Adrenal gland (tissue), 12 donors: ENCODE data around the gene ATAD1. TPM values are rescaled to one million over a fixed set of nuclear protein-coding genes. Genes with fewer than 3 reads are reported as not detected.
"Not testable (repeated sequence)": the region's sequence is repeated elsewhere in the genome, so short reads cannot be mapped to it uniquely, and the experiment has no call there.

Experiments
- DNase-seq, 7 donors: peaks; one replicate each; pipeline ENCODE4 v3.0.0-alpha.2; 2019 to 2020
- H3K27ac ChIP-seq, 5 donors: fragments of 200-600 bp; sonication (generic) in 4 of 5; 1 replicate in 3 of 5; 2 replicates in 2 of 5; pipeline versions ENCODE4 v1.5.1 to v1.8.0; 2016 to 2020; ENCODE audit warnings: mild to moderate bottlenecking in 1 of 5
- H3K27me3 ChIP-seq: fragments of 200-600 bp; 2 replicates; pipeline ENCODE4 v1.8.0; 2021
- H3K36me3 ChIP-seq, 2 donors: fragments of 200-600 bp; replicated peaks in 1 of 2; 1 replicate in 1 of 2; 2 replicates in 1 of 2; pipeline versions ENCODE4 v1.5.1 to v1.8.0; 2018 to 2022
- H3K4me1 ChIP-seq, 2 donors: fragments of 200-600 bp; replicated peaks in 1 of 2; 1 replicate in 1 of 2; 2 replicates in 1 of 2; pipeline versions ENCODE4 v1.5.1 to v1.8.0; 2018 to 2021
- H3K4me3 ChIP-seq, 4 donors: fragments of 200-600 bp; sonication (generic) in 3 of 4; one replicate each; pipeline ENCODE4 v1.5.1; 2016 to 2018
- H3K9me3 ChIP-seq, 3 donors: fragments of 200-600 bp; sonication (generic) in 1 of 3; replicated peaks in 1 of 3; 1 replicate in 2 of 3; 2 replicates in 1 of 3; pipeline versions ENCODE4 v1.5.1 to v1.8.0; 2016 to 2021
- CTCF ChIP-seq, 6 experiments: fragments of 450-650 bp in 4 of 6; fragments of 200-600 bp in 2 of 6; sonication (generic) in 1 of 6; IDR thresholded peaks; 1 replicate in 5 of 6; 2 replicates in 1 of 6; pipeline versions ENCODE4 v1.5.1 to v1.8.0; 2016 to 2021; ENCODE audit warnings: antibody characterized with exemption in 6 of 6, mild to moderate bottlenecking in 2 of 6, moderate library complexity in 1 of 6
- POLR2A ChIP-seq, 2 donors: fragments of 450-650 bp; IDR thresholded peaks; one replicate each; pipeline ENCODE4 v1.6.1; 2017; ENCODE audit warnings: antibody characterized with exemption in 2 of 2, mild to moderate bottlenecking in 2 of 2, moderate library complexity in 1 of 2
- WGBS, 4 donors: extraction: QIAGEN DNeasy Blood & Tissue Kit in 2 of 4; methylation state at CpG; one replicate each; pipeline versions ENCODE4 v1.1.5 to v1.1.7; 2013 to 2017; 5-methylcytosine and 5-hydroxymethylcytosine counted together
- intact Hi-C, 2 donors: fragments of 100-400 bp; cut with DNase I; formaldehyde crosslinking; loops; one replicate each; pipeline versions ENCODE4 v1.14.1 to v1.15.0; 2022 to 2023
- polyA plus RNA-seq, 3 donors: library from polyadenylated mRNA; stranded (reverse); fragments of 200-250 nt in 2 of 3; fragments of 350-450 nt in 1 of 3; fragmentation: Illumina TruSeq in 1 of 3; extraction: RNeasy Lipid Tissue Mini Kit (QIAGEN cat#74804) in 1 of 3; gene quantifications; one replicate each; pipeline ENCODE4 v1.2.3, GENCODE V29; 2013 to 2014
- total RNA-seq, 9 donors: library from RNA; depleted of rRNA in 4 of 9; stranded (reverse); fragments of >200 nt in 4 of 9; fragments of 120-200 nt in 1 of 9; fragmentation: NEBNext Ultra II Directional in 1 of 9; extraction: Animal tissue kit (Norgen Biotek cat#: 25700) in 1 of 9; gene quantifications; one replicate each; pipeline versions ENCODE4 v1.1.0 to v1.2.4, GENCODE V29; 2013 to 2023
- donor health status: healthy with polysubstance abuse.
- donor health status: Bipolar disorder and iron deficiency.
- donor health status: DM: yes; HTN: yes; CAD: no.
- donor health status: DM: no; HTN: no; CAD: no.
- donor health status: DM: no; HTN: no; CAD: no.
- donor health status: DM: yes; HTN: yes; CAD: no.

The ATAD1 gene
- total and polyA plus RNA-seq, 12 donors, result 8.5 to 119 (median 50.4) TPM

- Histone ChIP-seq H3K4me3 (no peak overlapping the region), H3K4me1 (peaks cover 6 to 22% of the 10 kb centered on the region in 2 donors), H3K27ac (peak overlapping the region in 1 of 5 donors; percentile 1), H3K27me3 (no peaks in the 10 kb centered on the region), H3K36me3 (peaks cover 0 to 27% of the 10 kb centered on the region in 2 donors), H3K9me3 (no peaks in the 10 kb centered on the region)
- TF ChIP-seq CTCF (IDR thresholded peaks at IDR 0.05) (no peak), POLR2A (IDR thresholded peaks at IDR 0.05) (no peak)
- WGBS, 4 donors, result 66 to 85% (median 76%) methylated on average over 2 of the region's 2 CpGs
- intact Hi-C loops, result no loop called here
- DNase-seq, result no peak
Observed at GRCh38 chr10:87744606-87745005, 73.4 kb downstream of the ATAD1 start.

- H3K27me3 ChIP-seq, intact Hi-C loops, H3K9me3 ChIP-seq, H3K4me3 ChIP-seq: not testable (repeated sequence)
- Histone ChIP-seq H3K4me1 (peaks cover 6 to 24% of the 10 kb centered on the region in 2 donors), H3K27ac (peak overlapping the region in 2 of 5 donors; percentile 21 to 24), H3K36me3 (peaks cover 0 to 27% of the 10 kb centered on the region in 2 donors)
- DNase-seq, result peak in 4 of 7 donors; percentile 15 to 47 (median 36)
- 90 to 93% (median 91%) methylated on average over 11 to 18 of the region's 18 CpGs for WGBS, 4 donors
Observed at GRCh38 chr10:87742992-87743610, 74.9 kb downstream of the ATAD1 start.

- TF ChIP-seq CTCF (IDR thresholded peaks at IDR 0.05) (no peak), POLR2A (IDR thresholded peaks at IDR 0.05) (no peak)
- Histone ChIP-seq H3K27ac (peak overlapping the region in 4 of 5 donors; percentile 24 to 75 (median 53)), H3K9me3 (no peaks in the 10 kb centered on the region), H3K4me1 (peaks cover 6 to 15% of the 10 kb centered on the region in 2 donors), H3K36me3 (peaks cover 0 to 22% of the 10 kb centered on the region in 2 donors), H3K4me3 (no peak overlapping the region), H3K27me3 (no peaks in the 10 kb centered on the region)
- intact Hi-C loops, result no loop called here
- DNase-seq, result no peak
Observed at GRCh38 chr10:87740254-87740655, 77.8 kb downstream of the ATAD1 start.

- intact Hi-C loops, result loop anchor here (5.0 to 10.0 kb wide), 2 partner anchors 82 to 205 kb away; partner anchors contain the start of gene PAPSS2 (in 2 of the 2)
- DNase-seq, result no peak
- TF ChIP-seq POLR2A (IDR thresholded peaks at IDR 0.05), result no peak
- TF ChIP-seq CTCF (IDR thresholded peaks at IDR 0.05), result peak in 1 of 6 experiments; percentile 2
- H3K36me3 ChIP-seq, result peaks cover 0 to 17% of the 10 kb centered on the region in 2 donors
- H3K27ac ChIP-seq, result peak overlapping the region in 4 of 5 donors; percentile 24 to 75 (median 53)
- WGBS, 4 donors, result 67 to 75% (median 70%) methylated on average over 4 of the region's 4 CpGs
- no peak overlapping the region for H3K4me3 ChIP-seq
- no peaks in the 10 kb centered on the region for H3K27me3 ChIP-seq
- peaks cover 6 to 20% of the 10 kb centered on the region in 2 donors for H3K4me1 ChIP-seq
- H3K9me3 ChIP-seq, result no peaks in the 10 kb centered on the region
Observed at GRCh38 chr10:87739703-87740102, 78.3 kb downstream of the ATAD1 start.

GRCh38 chr10:87738253-87738652, 79.8 kb downstream of the ATAD1 start:
- H3K4me1 ChIP-seq, result peaks cover 6 to 26% of the 10 kb centered on the region in 2 donors
- H3K27ac ChIP-seq, H3K27me3 ChIP-seq, DNase-seq, H3K4me3 ChIP-seq, H3K36me3 ChIP-seq, H3K9me3 ChIP-seq: not testable (repeated sequence)
- WGBS, 4 donors, result 92 to 100% (median 94%) methylated on average over 1 of the region's 1 CpG
- intact Hi-C loops, result loop anchor here (5.0 to 10.0 kb wide), 2 partner anchors 81 to 203 kb away; partner anchors contain the start of gene PAPSS2 (in 2 of the 2)
